ENCODE data around the gene MAN1B1.
A peak's percentile ranks its signal among the peaks of the same experiment; 100 is the strongest.
"Not testable (repeated sequence)": the region's sequence is repeated elsewhere in the genome, so short reads cannot be mapped to it uniquely, and the experiment has no call there.

Gene MAN1B1

GRCh38 chr9:137052998-137053943, 33.5 kb upstream of the MAN1B1 start:
- no peak for DNase-seq (ENCODE audit: low read depth in 2 of 2)

DNA sequence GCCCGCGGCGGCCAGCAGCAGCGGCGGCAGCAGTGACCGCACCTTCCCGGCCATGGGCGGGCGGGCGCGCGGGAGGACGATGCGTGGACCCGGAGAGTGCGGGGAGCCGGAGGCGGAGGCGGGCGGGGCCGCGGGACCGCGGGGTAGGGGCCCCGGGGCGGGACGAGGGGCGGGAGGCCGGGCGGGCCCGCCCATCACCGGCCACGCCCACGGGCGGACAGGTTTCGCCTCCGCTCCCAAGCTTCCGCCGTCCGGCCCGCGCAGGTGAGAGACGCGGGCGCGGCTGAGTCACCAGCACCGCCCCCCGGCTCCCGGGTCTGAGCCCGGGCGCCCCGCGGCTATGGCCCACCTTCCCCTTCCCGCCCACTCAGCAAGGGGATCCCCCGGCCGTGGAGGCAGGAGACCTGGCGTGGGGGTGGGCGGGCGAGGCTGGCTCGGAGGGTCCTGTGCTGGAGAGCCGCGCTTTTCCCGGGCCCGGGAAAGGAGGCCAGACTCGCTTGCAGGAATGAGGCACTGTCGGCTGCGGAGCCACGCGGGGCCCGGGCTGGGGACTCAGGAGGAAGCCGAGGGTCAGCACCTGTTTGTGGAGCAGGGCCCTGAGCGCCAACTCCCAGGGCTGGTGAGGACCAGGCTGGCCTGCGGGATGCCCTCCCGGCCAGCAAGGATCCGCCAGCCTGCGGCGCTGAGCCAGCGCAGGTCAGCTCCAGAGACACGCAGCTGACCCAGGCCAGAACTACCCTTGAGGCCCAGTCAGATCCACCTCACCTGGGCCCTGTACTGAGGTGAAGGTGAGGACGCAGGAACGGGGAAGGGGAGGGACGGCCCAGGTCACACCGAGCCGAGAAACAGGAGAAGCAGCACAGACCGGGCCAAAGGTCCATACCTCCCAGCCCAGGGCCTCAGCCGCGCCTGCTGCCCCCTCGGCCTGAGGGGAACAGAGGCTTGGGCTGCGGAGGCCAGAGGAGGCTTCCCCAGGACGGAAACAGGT, 32.5 kb upstream of the MAN1B1 start, which contains the start of gene ENTPD2:
TSS of gene ENTPD2 (minus strand) at position 118 of the 988 bp plus-strand sequence. CDS start at position 54, 64 bp downstream.
- DNase-seq (ENCODE audit: low read depth in 2 of 2), result no peak

- no peak for DNase-seq (ENCODE audit: low read depth in 2 of 2)
Measured at GRCh38 chr9:137054932-137055384, 31.8 kb upstream of the MAN1B1 start.

DNA sequence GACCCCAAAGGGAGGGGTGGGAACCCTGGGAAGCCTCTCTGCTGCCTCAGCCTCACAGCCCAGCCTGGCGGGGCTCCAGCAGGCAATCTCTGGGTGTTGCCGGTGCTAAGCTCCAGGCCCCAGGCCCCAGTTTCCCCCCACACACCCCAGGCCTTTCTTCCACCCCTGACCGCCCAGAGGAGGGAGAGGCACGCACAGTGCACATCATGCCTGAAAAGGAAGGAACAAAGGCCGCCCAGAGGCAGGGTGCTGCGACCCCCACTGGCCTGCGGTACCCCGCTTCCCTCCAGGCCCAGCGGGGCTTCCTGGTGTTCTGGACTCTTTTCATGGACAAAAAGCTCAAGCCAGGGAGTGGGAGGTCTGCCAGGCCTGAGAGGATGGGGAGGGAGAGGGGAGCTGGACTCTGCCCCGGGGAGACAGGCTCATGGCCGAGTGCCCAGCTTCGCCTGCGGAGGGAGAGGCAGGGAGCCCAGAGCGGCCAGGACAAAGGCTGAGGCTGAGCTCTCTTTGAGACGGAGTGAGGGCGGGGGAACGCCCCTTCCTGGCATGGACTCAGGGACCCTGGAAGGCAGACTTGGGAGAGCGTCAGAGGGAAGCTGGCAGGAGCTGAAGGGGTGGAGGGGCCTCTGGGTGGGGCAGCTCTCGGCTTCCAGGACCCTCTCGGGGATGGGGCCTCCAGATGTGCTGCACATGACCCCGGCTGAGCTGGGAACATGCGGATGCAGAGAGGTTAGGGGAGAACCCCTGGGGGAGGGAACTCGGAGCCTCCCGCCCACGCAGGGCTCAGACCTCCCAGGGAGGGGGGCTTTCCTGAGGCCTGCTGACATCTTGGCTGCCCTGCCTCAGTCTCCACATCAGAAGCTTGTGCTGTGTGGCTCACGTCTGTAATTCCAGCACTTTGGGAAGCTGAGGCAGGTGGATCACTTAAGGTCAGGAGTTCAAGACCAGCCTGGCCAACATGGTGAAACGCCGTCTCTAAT, 31.1 kb upstream of the MAN1B1 start:
- no peak for DNase-seq (ENCODE audit: low read depth in 2 of 2)

DNA sequence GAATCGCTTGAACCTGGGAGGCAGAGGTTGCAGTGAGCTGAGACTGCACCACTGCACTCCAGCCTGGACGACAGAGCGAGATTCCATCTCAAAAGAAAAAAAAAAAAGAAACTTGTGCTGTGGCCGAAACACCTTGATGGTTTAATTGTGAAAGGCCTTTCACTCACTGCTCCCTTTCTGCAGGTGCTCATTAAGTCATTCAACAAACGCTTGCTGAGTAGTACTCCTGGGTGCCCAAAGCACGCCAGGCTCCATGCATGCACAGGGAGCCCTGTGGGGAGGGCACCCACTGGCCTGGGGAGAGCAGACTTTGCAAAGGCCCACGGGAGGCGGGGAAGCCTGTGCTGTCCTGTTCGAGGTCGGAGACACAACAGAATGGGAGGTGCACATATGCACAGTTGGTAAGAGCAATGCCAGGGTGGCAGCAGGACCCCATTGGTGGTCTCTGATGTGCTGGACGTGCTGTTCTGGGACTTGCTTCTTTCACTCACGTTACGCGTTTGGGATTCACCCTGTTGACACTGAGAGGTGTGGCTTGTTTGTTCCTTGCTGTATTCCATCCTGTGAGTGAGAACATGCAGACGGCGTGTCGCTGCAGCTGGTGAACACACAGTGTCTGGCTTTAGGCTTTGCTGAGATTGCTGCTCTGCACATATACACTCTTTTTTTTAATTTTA, 29.9 kb upstream of the MAN1B1 start:
- no peak for DNase-seq (ENCODE audit: low read depth in 2 of 2)

DNA sequence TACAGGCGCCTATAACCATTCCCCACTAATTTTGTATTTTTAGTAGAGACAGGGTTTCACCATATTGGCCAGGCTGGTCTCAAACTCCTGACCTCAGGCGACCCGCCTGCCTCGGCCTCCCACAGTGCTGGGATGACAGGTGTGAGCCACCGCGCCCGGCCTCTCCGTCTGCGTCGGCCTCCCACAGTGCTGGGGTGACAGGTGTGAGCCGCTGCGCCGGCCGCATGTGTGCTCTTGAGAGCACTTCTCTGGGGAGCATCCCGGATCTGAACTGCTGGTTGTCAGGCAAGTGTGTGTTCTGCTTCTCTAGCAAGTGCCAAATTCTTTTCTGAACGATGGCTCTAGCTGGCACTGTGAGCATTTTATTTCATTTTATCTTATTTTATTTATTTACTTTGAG, 29.2 kb upstream of the MAN1B1 start:
- DNase-seq (ENCODE audit: low read depth in 2 of 2), result no peak

DNA sequence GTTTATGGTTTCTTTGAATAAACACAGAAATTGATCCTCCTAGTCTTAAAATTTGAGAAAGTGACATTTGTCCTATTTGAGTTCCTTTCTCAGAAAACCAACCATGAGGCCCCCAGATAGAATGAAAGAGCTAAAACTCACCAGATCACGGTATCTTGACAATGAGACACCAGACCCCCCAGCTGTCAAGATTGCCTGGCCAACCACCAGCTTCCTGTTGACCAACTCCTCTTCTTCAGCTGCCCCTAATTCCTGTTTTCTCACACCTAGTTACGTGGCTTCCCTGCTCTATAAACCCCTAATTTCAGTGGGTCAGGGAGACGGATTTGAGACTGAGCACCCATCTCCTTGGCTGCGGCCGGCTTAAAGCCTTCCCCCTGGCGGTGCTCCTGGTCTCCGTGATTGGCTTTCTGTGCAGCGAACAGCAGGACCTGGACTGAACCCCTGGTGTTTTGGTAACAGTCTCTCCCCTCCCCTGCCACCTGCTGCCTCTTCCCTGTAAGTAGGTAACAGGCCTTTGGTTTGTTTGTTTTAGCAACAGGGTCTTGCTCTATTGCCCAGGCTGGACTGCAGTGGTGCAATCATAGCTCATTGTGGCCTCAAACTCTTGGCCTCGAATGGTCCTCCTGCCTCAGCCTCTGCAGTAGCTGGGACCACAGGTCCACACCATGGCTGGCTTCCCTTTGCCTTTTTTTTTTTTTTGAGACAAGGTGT, 28.1 kb upstream of the MAN1B1 start:
- no peak for DNase-seq (ENCODE audit: low read depth in 2 of 2)

DNA sequence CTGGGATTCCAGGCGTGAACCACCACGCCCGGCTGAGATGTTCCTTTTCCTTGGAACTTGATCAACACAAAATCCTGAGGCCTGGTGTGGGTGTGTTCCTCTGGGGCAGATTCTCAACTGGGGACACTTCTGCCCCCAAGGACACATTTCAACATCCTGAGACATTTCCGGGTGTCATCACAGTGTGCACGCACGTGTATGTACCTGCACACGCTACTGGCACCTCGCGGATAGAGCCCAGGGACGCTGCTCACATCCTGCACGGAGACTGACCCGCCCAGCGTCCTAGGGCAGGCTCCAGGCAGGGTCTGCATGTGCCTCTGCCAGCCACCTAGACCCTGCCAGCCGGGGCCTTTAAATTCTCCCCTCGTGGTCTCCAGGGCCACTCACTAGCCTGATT, 24.4 kb upstream of the MAN1B1 start:
- DNase-seq (ENCODE audit: low read depth in 2 of 2), result no peak

GRCh38 chr9:137062798-137063197, 24.0 kb upstream of the MAN1B1 start:
- DNase-seq (ENCODE audit: low read depth in 2 of 2), result not testable (repeated sequence)

DNA sequence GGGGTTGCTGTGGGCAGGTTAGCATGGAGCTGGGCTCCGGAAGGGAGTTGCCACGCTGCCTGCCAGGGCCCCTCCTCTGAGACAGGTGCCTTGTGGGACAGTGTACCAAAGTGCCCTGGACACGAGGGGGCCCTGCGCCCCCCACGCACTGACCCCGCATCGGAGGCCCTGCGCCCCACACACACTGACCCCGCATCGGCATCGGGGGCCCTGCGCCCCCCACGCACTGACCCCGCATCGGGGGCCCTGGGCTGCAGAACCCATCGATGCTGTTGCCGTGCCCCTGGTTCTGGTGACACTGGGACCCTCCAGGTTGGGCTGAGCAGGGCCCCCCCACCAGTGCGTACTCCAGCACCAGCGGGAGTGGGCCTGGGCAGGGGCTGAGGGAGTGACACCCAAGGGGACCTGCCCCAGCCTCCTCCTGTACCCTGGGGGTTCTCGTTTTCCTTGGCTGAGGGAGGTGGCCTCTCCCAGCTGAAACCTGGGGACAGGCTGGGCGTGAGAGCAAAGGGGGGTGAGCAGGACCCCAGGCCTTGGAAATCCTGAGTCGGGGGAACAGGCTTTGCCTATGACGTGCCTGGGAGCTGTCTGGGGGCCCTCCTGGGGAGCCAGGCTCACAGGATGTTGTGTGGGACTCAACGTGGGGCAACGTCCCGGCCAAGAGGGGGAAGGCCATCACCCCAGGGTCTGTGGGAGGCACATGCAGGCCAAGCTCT, 23.3 kb upstream of the MAN1B1 start:
- no peak for DNase-seq (ENCODE audit: low read depth in 2 of 2)

GRCh38 chr9:137064027-137064879, 22.5 kb upstream of the MAN1B1 start:
- DNase-seq (ENCODE audit: low read depth in 2 of 2), result peak in 1 of 2 experiments; percentile 65

DNA sequence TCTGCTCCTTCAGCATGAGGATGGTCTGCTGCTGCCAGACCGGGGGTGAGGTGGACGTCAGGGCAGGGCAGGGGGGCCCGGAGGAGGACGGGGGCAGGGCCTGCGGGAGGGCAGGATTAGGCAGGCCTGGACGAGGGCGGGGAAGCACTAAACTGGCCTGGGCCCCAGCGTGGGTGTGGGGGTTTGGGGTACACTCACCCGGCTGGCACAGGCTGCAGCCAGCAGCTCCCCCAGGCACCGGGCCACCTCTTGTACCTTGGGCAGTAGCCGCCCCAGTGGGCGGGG, 22.0 kb upstream of the MAN1B1 start:
- no peak for DNase-seq (ENCODE audit: low read depth in 2 of 2)

- no peak for DNase-seq (ENCODE audit: low read depth in 2 of 2)
Measured at GRCh38 chr9:137065336-137065967, 21.3 kb upstream of the MAN1B1 start.

GRCh38 chr9:137066096-137066861, 20.5 kb upstream of the MAN1B1 start:
- no peak for DNase-seq (ENCODE audit: low read depth in 2 of 2)

DNA sequence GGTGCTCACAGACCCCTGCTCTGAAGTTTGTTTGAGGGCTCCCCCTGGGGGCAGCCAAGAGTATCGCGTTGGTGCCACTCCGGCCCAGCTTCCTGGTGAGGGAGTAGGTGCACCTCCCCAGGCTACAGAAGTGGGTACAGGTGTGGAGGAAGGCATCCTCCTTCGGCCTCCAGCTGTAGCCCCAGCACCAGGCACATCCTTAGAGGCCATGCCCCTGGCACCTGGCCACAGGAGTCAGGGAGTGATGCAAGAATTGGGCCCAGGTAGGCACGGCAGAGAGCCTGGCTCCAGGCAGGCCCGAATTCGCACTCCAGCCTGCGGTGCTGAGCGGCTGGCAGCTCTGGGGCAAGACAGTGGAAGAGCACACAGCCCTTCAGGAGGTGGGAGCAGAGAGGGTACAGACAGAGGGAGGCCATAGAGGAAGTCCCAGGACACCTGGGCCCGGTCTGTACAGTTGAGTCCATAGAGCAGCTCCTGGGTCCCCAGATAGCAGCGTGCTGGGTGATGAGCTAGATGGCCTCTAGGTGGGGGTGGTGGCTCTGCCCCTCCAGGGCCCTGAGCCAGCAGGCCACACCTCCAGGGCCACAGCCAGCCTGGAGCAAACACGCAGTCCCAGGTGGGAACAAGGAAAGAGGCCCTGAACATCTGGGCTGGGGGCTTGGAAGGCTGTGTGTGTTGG, 18.8 kb upstream of the MAN1B1 start:
- DNase-seq (ENCODE audit: low read depth in 2 of 2), result peak; percentile 63 to 78
